IPS-NIHi7 (cell line): ENCODE measurements around the gene BICRA.

Experiments used
- DNase-seq: peaks from one replicate; pipeline ENCODE4 v3.0.0; 2012; ENCODE audit warnings: mixed read lengths; ENCODE audit errors: extremely low spot score

Gene BICRA

DNA sequence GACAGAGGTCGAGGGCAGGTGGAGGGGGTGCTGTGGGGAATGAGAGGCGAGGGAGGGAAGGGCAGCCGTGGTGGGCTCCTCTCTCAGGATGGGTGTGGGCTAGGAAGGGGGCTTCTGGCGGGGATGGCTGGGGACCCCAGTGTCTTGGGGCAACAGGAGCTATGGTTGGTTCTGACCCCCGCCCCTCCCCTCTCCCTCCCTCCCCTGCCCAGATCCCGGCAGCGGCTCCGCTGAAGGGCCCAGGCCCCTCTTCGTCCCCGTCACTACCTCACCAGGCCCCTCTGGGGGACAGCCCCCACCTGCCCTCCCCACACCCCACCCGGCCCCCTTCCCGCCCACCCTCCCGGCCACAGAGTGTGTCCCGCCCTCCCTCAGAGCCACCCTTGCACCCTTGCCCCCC lies 85.0 kb downstream of the BICRA start:
- DNase-seq = no peak

DNA sequence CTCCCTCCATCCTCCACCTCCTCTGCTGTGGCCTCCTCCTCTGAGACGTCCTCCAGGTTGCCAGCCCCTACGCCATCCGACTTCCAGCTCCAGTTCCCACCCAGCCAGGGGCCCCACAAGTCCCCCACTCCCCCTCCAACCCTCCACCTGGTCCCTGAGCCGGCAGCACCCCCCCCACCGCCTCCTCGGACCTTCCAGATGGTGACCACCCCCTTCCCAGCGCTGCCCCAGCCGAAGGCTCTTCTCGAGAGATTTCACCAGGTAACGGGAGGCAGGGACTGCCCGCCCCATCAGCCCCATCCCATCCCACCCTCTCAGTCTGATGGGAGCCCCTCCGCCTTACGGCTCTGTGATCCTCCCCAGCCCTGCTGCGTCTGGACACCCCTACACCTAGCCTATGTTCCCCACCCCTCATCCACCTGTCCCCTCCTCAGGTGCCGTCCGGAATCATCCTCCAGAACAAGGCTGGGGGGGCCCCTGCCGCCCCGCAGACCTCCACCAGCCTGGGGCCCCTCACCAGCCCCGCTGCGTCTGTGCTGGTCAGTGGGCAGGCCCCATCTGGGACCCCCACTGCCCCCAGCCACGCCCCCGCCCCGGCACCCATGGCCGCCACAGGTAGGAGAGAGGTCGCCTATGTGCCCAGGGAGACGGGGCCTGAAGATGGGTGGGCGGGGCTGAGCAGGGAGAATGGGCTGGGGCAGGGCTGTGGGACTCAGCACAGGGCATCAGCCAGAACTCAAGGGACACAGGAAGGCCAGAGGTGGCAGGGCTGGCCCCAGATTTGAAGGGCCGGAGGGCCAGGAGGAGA lies 85.7 kb downstream of the BICRA start:
- DNase-seq = no peak

DNA sequence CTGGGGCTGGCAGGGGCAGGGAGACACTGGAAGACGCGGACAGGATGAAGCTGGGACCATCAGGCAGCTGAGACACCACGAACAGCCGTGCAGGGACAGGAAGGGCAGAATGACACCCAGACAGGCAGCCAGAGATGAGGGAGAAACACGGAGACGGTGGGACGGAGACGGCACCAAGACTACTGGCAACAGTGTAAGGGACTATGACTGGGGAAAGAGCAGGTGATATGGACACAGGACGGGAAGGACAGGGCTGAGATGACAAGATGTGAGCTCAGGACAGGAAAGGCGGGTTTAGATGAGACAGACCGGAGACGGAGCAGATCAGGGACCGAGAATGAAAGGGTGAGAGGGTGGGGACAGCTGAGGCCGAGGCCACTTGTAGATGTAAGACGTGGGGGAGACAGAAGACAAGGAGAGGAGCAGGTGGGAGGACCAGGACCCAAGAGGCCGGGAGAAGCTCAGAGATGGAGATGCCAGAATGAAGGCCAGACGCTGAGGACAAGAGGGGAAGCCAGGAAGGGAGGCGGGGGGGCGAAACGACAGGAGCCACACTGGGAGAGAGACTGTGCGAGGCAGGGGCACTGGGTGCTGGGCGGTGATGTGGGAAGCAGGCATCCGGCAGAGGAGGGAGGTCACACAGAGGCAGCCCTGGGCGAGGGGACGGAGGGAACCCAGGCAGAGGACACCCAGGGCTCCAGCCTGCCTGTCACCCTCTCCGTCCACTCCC lies 86.8 kb downstream of the BICRA start:
- no peak for DNase-seq

DNA sequence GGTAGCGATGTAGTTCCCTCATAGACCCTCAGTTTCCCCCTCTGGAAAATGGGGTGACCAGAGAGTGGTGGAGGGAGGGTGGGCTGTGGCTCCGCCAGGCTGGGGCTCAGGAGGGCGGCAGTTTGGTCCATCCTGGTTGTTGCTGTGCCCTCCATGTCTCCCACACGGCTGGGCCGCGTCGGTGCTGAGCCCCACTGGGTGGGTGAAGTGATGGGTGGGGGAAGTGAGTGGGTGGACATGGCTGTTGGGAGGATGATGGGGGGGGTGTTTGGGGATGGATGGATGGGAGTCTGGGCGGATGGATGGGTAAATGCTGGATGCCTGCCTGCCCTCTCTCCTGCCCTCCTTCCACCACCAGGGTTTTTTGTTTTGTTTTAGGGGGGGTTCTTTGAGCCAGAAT lies 87.7 kb downstream of the BICRA start:
- DNase-seq = no peak

DNA sequence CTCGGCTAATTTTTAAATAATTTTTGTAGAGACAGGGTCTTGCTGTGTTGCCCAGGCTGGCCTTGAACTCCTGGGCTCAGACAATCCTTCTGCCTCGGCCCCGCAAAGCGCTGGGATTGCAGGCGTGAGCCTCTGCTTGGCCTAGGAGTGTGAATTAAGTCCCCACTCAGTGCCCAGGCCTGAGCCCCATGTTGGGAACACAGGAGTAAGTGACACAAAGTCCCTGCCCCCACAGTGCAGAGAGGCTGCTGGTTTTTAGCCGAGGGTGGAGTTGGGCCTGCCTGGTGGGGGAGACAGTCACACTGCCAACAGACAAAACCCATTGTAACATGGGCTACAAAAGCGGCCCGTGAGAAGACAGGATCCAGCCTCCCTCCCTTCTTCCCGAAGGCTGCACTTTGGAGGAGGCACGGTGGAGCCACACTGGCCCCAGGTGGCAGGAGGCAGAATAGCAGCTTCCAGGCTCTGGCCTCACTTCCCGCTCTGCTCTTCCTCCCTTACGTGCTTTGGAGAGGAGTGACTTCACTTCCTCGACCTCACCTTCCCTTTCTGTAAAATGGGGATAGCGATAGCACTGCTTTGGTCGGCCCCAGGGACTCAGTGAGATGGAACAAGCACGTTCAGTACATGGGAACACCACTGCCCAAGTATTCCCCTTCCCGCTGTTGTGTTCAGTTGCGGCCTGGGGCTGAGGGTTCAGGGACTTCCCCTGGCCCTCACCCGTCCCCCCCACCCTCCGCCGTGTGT lies 89.1 kb downstream of the BICRA start:
- peak; percentile 91 for DNase-seq

DNA sequence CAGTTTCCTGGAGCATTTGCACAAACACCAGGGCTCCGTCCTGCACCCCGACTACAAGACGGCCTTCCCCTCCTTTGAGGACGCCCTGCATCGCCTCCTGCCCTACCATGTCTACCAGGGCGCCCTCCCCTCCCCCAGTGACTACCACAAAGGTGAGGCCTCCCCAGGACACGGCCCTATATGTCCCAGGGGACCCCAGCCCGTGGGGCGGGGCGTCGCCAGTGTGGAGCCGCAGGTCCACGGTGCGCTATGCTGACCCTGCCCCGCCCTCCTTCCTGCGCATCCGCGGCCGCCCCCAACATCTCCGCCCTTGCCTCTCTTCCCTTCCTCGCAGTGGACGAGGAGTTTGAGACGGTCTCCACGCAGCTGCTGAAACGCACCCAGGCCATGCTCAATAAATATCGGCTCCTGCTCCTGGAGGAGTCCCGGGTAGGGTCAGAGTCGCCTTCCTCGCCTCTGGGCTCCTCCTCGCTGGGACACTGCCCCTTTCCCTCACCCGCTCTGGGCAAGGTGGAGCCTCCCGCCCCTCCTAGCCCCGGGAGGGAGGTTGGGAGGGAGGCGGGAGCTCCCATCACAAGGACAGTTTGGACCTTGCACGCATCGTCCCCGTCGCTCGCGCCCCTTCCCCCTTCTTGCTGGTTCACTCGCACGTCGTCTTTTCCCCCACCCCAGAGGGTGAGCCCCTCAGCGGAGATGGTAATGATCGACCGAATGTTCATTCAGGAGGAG lies 89.9 kb downstream of the BICRA start:
- no peak for DNase-seq

DNA sequence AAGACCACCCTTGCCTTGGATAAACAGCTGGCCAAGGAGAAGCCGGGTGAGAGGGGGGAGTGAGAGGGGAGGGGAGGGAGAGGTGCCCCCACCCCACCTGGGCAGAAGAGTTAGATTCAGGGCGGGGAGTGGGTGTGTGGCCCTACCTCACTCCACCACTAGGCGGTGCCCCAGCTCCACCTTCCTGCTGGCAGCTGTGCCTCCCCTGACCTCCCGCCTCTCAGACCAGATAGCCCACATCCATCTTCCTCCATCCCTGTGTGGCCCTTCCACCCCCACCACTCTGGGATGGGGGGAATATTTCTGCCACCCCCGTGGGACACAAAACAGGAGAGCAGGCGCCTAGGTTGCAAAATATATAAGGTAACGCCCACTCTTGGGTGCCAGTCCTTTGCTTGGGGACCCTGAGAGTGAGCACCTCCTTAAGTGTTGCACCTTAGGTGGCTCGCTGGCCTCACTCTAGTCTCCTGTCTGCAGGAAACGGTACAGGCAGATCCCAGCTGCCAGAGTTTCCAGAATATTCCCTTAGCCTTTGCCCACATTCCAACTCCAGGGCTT lies 90.5 kb downstream of the BICRA start:
- DNase-seq = peak; percentile 93

DNA sequence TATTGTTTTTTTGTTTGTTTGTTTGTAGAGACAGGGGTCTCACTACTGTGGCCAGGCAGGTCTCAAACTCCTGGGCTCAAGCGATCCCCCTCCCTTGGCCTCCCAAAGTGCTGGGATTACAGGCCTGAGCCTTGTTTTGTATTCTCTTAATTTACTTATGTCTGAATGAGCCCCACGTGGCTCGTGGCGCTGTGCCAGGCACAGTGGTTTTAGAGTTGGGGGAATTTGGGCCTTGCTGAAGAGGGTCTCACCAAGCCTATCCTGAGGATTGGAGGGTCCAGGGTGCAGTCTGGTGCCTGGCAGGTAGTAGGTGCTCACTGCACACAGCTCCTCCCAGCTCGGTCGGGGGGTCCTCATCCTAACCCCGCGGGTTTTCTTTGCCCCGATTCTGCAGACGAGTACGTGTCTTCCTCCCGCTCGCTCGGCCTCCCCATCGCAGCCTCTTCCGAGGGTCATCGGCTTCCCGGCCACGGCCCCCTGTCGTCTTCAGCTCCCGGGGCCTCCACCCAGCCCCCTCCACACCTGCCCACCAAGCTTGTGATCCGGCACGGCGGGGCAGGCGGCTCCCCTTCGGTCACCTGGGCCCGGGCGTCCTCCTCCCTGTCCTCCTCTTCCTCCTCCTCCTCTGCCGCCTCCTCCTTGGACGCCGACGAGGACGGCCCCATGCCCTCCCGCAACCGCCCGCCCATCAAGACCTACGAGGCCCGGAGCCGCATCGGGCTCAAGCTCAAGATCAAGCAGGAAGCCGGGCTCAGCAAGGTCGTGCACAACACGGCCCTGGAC lies 92.2 kb downstream of the BICRA start:
- no peak for DNase-seq

DNA sequence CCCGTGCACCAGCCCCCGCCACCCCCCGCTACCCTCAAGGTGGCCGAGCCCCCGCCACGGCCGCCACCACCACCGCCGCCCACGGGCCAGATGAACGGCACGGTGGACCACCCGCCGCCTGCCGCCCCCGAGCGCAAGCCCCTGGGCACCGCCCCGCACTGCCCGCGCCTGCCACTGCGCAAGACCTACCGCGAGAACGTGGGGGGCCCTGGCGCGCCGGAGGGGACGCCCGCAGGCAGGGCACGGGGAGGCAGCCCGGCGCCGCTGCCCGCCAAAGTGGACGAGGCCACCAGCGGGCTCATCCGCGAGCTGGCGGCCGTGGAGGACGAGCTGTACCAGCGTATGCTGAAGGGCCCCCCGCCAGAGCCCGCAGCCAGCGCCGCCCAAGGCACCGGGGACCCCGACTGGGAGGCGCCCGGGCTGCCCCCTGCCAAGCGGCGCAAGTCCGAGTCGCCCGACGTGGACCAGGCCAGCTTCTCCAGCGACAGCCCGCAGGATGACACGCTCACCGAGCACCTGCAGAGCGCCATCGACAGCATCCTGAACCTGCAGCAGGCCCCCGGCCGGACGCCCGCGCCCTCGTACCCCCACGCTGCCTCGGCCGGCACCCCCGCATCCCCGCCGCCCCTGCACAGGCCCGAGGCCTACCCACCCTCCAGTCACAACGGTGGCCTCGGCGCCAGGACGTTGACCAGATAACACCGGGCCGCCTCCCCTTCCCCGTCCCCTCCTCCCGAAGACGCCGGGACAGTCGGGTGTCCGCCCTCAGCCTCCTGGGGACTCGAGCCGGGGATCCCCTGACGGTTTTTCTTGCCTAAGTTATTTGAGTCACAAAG lies 93.0 kb downstream of the BICRA start:
- DNase-seq = no peak

DNA sequence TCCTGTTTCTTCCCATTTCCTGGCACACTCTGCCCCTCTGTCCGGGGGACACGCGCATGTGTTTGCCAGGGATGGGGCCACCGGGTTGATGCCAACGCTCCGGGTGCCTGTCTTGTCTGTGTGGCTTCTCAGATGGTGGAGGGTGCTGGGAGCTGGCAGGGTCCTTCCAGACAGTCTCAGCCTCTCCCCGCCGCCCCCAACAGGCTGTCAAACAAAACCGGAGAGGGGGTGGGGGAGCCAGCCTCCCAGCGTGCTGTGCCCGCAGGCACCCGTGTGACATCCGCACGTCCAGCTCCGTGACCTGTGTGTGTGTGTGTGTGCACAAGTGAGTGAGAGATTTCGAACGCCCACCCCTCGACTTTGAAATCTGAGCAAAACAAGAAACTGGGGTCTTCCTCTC lies 93.7 kb downstream of the BICRA start:
- DNase-seq = no peak

DNA sequence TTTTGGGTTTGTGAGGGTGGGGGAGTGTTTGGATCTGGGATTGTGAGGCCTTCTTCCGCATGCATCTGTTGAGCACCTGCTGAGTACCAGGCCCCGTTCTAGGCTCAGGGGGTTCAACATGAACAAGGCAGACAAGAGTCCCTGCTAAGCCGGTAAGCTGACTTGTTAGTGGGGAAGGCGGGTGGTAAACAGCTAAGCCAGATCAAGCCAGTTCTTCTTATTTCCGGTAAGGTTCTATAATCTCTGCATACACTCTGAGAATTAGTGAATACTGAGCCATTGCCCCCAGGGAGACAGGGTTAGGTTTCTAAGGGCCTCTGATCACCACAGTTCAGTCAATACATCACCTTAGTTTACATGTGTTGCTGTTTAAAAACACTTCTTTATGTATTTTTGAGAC lies 94.4 kb downstream of the BICRA start:
- no peak for DNase-seq

DNA sequence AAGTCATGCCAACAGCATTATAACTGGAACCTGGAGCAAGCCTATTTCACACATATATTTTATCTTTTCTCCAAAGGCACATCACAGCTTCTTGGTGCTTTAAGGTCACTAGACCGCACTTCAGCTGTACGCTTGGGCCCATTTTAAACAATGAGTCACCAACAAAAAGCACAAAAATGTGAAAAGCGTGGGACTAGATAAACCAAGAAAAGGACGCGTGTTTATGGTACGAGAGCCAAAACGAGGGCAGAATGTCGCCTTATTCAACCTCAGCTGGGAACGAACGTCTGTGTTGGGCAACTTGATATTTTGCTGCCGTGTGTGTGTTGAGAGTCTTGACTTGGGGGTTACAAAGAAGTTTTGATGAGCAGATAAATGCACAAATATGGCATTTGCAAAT lies 95.1 kb downstream of the BICRA start:
- no peak for DNase-seq

DNA sequence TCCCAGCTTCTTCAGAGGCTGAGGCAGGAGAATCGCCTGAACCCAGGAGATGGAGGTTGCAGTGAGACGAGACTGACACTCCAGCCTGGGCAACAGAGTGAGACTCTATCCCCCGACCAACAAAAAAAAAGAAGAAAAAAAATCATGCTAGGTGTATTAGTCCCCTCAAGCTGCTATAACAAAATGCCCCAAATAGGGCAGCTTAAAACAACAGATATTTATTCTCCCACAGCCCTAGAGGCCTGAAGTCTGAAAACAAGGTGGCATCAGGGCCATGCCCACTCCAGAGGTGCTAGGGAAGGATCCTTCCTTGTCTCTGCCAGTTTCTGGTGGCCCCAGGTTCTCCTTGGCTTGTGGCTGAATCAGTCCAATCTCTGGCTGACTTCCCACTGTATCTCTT lies 95.7 kb downstream of the BICRA start:
- no peak for DNase-seq

DNA sequence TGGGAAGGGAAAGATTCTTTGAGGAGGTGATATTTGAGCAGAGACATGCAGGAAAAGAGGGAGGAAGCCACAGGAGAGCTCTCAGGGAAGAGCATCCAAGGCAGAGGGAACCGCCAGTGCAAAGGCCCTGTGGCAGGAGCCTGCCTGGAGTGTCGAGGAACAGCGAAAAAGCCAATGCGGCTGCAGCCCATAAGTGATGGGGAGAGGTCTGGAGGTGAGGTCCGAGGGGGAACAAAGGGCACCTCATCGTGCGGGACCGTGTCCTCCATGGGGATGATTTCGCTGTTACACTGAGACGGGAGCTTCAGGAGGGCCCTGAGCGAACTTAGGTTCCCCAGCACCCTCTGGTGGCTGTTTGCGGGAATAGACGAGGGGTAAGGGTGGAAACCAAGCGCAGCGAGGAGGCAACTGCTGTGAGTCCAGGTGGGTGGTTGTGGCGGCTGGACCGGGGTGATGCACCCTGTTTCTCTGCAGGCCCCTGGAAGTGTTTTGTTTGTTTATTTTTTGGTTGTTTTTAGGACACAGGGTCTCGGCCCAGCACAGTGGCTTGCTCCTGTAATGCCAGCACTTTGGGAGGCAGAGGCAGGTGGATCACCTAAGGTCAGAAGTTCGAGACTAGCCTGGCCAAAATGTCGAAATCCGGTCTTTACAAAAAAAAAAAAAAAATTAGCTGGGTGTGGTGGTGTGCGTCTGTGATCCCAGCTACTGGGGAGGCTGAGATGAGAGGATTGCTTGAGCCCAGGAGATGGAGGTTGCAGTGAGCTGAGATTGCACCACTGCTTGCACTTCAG lies 98.4 kb downstream of the BICRA start:
- peak; percentile 78 for DNase-seq

DNA sequence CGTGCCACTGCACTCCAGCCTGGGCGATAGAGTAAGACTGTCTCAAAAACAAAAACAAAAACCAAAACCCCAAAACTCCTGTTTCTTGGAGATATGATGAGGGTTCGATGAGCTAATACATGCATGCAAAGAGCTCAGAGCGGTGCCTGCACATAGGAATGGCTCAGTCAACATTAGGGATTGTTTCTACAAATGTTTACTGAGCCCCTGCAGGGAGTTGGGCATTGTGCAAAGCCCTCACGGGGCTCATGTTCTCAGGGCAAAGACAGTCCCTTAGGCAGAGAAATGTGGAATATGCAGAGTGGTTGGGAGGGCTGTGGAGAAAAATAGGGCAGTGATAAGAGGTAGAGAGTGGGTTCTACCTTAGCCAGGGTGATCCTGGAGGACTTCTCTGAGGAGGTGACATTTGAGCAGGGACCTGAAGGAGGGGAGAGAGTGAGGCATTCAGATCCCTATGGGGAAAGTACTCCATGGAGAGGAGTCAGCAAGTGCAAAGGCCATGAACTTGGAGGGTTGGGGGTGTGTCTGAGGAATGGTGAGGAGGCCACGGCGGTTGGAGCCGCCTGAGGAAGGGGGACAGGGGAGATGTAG lies 102.8 kb downstream of the BICRA start:
- no peak for DNase-seq

DNA sequence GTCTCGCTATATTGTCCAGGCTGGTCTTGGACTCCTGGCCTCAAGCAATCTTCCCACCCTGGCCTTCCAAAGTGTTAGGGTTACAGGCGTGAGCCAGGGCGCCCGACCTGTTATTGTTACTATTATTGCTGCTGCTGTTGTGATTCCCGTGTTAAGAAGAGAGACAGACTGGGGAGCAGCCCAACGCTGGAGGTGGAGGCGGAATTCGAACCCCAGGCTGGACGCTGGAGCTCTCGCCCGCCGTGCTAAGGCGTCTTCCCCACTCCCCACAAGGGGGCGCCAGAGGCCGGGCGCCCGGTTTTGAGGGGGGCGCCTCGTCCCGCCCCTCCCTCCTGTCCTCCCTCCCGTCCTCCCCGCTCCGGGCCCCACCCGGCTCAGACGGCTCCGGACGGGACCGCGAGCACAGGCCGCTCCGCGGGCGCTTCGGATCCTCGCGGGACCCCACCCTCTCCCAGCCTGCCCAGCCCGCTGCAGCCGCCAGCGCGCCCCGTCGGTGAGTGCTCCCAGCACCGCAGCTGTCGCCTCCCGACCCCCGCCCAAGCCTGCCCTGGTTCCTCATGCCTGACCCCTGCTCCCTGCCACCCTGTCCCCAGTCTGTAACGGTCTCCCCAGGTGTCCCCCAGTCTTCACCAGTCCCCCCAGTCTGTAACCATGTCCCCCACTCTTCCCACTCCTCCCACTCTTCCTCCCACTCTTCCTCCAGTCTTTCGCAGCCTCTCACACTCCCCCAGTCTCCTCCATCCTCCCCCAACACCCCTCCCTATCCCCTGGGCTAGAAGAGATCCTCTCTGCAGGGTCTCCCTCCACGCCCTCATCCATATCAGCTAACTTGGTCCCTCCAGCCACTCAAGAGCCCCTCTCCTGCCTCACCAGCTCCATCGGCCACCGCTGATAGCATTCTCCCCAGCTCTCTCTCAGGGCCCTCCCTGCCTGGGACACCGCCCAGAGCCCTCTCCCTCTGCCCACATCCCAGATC lies 104.4 kb downstream of the BICRA start, which contains the start of gene EHD2:
Gene EHD2 (plus strand): TSS at position 377 of the 976 bp plus-strand sequence. CDS start 3,191 bp downstream, outside the sequence.
- peak; percentile 81 for DNase-seq

DNA sequence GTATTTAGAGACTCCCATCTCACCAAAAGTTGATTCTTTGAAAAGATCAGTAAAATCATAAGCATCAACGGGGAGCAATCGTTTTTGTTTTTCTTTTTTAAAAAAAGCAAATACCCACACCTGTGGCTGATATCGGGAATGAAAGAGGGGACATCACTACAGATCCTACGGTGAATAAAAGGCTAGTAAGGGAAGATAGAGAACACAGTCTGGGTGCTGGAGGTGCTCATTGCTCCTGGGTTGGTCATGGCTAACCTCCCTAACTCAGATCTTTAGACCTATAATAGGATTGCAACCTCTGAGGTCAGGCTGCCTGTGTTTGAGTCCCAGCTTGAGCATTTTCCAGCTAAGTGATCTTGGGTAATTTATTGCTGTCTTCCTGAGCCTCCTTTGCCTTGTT lies 105.4 kb downstream of the BICRA start:
- DNase-seq = no peak
